ENCODE data around the gene EIF3L.
A peak's percentile ranks its signal among the peaks of the same experiment; 100 is the strongest.

The EIF3L gene

GRCh38 chr22:37846433-37846832 is 2.8 kb upstream of the EIF3L start:
- FAIRE-seq: no peak
- no peak for TF ChIP-seq POLR2AphosphoS5 (IDR thresholded peaks at IDR 0.05; ENCODE audit: low read depth, low read length)
- no peak for TF ChIP-seq SPI1 (IDR thresholded peaks at IDR 0.05; ENCODE audit: low read depth, low read length)
- no peak for TF ChIP-seq POU2F2 (IDR thresholded peaks at IDR 0.05; ENCODE audit: low read depth, low read length)
- TF ChIP-seq PAX5 (IDR thresholded peaks at IDR 0.05; ENCODE audit: insufficient read depth, low read length, severe bottlenecking): no peak
- no peak for TF ChIP-seq POLR2A (IDR thresholded peaks at IDR 0.05; ENCODE audit: low read depth, low read length)
- TF ChIP-seq TAF1 (IDR thresholded peaks at IDR 0.05; ENCODE audit: low read depth, low read length): no peak
- no peak for DNase-seq (ENCODE audit: insufficient read length, low spot score)

- peak; percentile 35 for FAIRE-seq
- TF ChIP-seq POLR2A (IDR thresholded peaks at IDR 0.05; ENCODE audit: low read depth, low read length) (0 out of 2 replicates have a peak, but pooled peaks have one; percentile 16), PAX5 (IDR thresholded peaks at IDR 0.05; ENCODE audit: insufficient read depth, low read length, severe bottlenecking) (no peak)
- no peak for DNase-seq (ENCODE audit: insufficient read length, low spot score)
Measured at GRCh38 chr22:37848587-37849088, 581 bp upstream of the EIF3L start.

- TF ChIP-seq TAF1 (IDR thresholded peaks at IDR 0.05; ENCODE audit: low read depth, low read length): no peak
- TF ChIP-seq POLR2A (IDR thresholded peaks at IDR 0.05; ENCODE audit: low read depth, low read length): no peak
- no peak for TF ChIP-seq PAX5 (IDR thresholded peaks at IDR 0.05; ENCODE audit: insufficient read depth, low read length, severe bottlenecking)
- TF ChIP-seq POLR2AphosphoS5 (IDR thresholded peaks at IDR 0.05; ENCODE audit: low read depth, low read length): no peak
- no peak for TF ChIP-seq POU2F2 (IDR thresholded peaks at IDR 0.05; ENCODE audit: low read depth, low read length)
- no peak for TF ChIP-seq SPI1 (IDR thresholded peaks at IDR 0.05; ENCODE audit: low read depth, low read length)
- DNase-seq (ENCODE audit: insufficient read length, low spot score) (no peak), FAIRE-seq (no peak)
Measured at GRCh38 chr22:37850801-37851200, 1.6 kb downstream of the EIF3L start.

- FAIRE-seq (no peak), DNase-seq (ENCODE audit: insufficient read length, low spot score) (no peak)
- TF ChIP-seq POLR2A (IDR thresholded peaks at IDR 0.05; ENCODE audit: low read depth, low read length) (no peak), SPI1 (IDR thresholded peaks at IDR 0.05; ENCODE audit: low read depth, low read length) (no peak), POU2F2 (IDR thresholded peaks at IDR 0.05; ENCODE audit: low read depth, low read length) (no peak), PAX5 (IDR thresholded peaks at IDR 0.05; ENCODE audit: insufficient read depth, low read length, severe bottlenecking) (no peak), TAF1 (IDR thresholded peaks at IDR 0.05; ENCODE audit: low read depth, low read length) (no peak), POLR2AphosphoS5 (IDR thresholded peaks at IDR 0.05; ENCODE audit: low read depth, low read length) (no peak)
Measured at GRCh38 chr22:37852418-37852817, 3.2 kb downstream of the EIF3L start.

- FAIRE-seq (no peak), DNase-seq (ENCODE audit: insufficient read length, low spot score) (no peak)
- TF ChIP-seq SPI1 (IDR thresholded peaks at IDR 0.05; ENCODE audit: low read depth, low read length) (no peak), TAF1 (IDR thresholded peaks at IDR 0.05; ENCODE audit: low read depth, low read length) (no peak), POLR2AphosphoS5 (IDR thresholded peaks at IDR 0.05; ENCODE audit: low read depth, low read length) (no peak), PAX5 (IDR thresholded peaks at IDR 0.05; ENCODE audit: insufficient read depth, low read length, severe bottlenecking) (no peak)
Measured at GRCh38 chr22:37854946-37855345, 5.7 kb downstream of the EIF3L start.

- no peak for DNase-seq (ENCODE audit: insufficient read length, low spot score)
- no peak for TF ChIP-seq POLR2AphosphoS5 (IDR thresholded peaks at IDR 0.05; ENCODE audit: low read depth, low read length)
- no peak for TF ChIP-seq SPI1 (IDR thresholded peaks at IDR 0.05; ENCODE audit: low read depth, low read length)
- TF ChIP-seq POLR2A (IDR thresholded peaks at IDR 0.05; ENCODE audit: low read depth, low read length): no peak
- TF ChIP-seq TAF1 (IDR thresholded peaks at IDR 0.05; ENCODE audit: low read depth, low read length): no peak
- no peak for TF ChIP-seq PAX5 (IDR thresholded peaks at IDR 0.05; ENCODE audit: insufficient read depth, low read length, severe bottlenecking)
- TF ChIP-seq POU2F2 (IDR thresholded peaks at IDR 0.05; ENCODE audit: low read depth, low read length): no peak
- FAIRE-seq: no peak
Measured at GRCh38 chr22:37855462-37855861, 6.2 kb downstream of the EIF3L start.

GRCh38 chr22:37860796-37861421 is 11.7 kb downstream of the EIF3L start:
- TF ChIP-seq TAF1 (IDR thresholded peaks at IDR 0.05; ENCODE audit: low read depth, low read length) (no peak), POU2F2 (IDR thresholded peaks at IDR 0.05; ENCODE audit: low read depth, low read length) (no peak), PAX5 (IDR thresholded peaks at IDR 0.05; ENCODE audit: insufficient read depth, low read length, severe bottlenecking) (no peak), POLR2A (IDR thresholded peaks at IDR 0.05; ENCODE audit: low read depth, low read length) (no peak), POLR2AphosphoS5 (IDR thresholded peaks at IDR 0.05; ENCODE audit: low read depth, low read length) (no peak), SPI1 (IDR thresholded peaks at IDR 0.05; ENCODE audit: low read depth, low read length) (no peak)
- no peak for DNase-seq (ENCODE audit: insufficient read length, low spot score)
- no peak for FAIRE-seq

- no peak for TF ChIP-seq POLR2AphosphoS5 (IDR thresholded peaks at IDR 0.05; ENCODE audit: low read depth, low read length)
- no peak for TF ChIP-seq SPI1 (IDR thresholded peaks at IDR 0.05; ENCODE audit: low read depth, low read length)
- no peak for TF ChIP-seq TAF1 (IDR thresholded peaks at IDR 0.05; ENCODE audit: low read depth, low read length)
- no peak for DNase-seq (ENCODE audit: insufficient read length, low spot score)
- FAIRE-seq: no peak
Measured at GRCh38 chr22:37862570-37863325, 13.5 kb downstream of the EIF3L start.

- FAIRE-seq (no peak), DNase-seq (ENCODE audit: insufficient read length, low spot score) (no peak)
- no peak for TF ChIP-seq PAX5 (IDR thresholded peaks at IDR 0.05; ENCODE audit: insufficient read depth, low read length, severe bottlenecking)
- no peak for TF ChIP-seq POU2F2 (IDR thresholded peaks at IDR 0.05; ENCODE audit: low read depth, low read length)
Measured at GRCh38 chr22:37865510-37865909, 16.3 kb downstream of the EIF3L start.

GRCh38 chr22:37870273-37870672 is 21.1 kb downstream of the EIF3L start:
- no peak for DNase-seq (ENCODE audit: insufficient read length, low spot score)
- FAIRE-seq: no peak
- TF ChIP-seq POLR2A (IDR thresholded peaks at IDR 0.05; ENCODE audit: low read depth, low read length): no peak
- no peak for TF ChIP-seq SPI1 (IDR thresholded peaks at IDR 0.05; ENCODE audit: low read depth, low read length)
- no peak for TF ChIP-seq TAF1 (IDR thresholded peaks at IDR 0.05; ENCODE audit: low read depth, low read length)
- no peak for TF ChIP-seq PAX5 (IDR thresholded peaks at IDR 0.05; ENCODE audit: insufficient read depth, low read length, severe bottlenecking)
- TF ChIP-seq POLR2AphosphoS5 (IDR thresholded peaks at IDR 0.05; ENCODE audit: low read depth, low read length): no peak
- TF ChIP-seq POU2F2 (IDR thresholded peaks at IDR 0.05; ENCODE audit: low read depth, low read length): no peak
